Measurements from ENCODE around the gene ZNF569.

Gene ZNF569

DNA sequence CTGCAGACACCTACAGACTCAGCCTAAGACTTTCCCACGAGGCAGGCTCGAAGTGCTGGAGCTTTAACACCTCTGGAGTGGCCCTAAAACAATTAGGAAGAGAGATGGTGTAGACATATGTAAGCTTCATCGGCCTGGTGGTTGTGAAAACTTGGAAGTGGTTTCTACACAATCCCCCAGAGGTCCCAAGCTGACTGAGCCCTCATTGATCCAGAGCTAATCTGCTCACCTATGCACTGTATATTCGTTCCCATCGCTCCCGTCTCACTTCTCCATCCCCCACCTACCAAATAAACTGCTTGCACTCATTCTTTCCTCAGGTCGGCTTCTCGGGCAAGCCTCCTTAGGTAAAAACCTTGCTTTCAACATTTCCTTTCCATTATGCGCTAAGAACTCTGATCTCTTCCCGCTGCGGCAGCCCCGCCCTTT, 38.7 kb upstream of the ZNF569 start:
- TF ChIP-seq, protein P1, sequence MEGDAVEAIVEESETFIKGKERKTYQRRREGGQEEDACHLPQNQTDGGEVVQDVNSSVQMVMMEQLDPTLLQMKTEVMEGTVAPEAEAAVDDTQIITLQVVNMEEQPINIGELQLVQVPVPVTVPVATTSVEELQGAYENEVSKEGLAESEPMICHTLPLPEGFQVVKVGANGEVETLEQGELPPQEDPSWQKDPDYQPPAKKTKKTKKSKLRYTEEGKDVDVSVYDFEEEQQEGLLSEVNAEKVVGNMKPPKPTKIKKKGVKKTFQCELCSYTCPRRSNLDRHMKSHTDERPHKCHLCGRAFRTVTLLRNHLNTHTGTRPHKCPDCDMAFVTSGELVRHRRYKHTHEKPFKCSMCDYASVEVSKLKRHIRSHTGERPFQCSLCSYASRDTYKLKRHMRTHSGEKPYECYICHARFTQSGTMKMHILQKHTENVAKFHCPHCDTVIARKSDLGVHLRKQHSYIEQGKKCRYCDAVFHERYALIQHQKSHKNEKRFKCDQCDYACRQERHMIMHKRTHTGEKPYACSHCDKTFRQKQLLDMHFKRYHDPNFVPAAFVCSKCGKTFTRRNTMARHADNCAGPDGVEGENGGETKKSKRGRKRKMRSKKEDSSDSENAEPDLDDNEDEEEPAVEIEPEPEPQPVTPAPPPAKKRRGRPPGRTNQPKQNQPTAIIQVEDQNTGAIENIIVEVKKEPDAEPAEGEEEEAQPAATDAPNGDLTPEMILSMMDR (IDR thresholded peaks at IDR 0.05; ENCODE audit: control insufficient read depth, extremely low read depth, insufficient read depth), result no peak
- no peak for DNase-seq (ENCODE audit: low read depth)
- H3K4me3 ChIP-seq (ENCODE audit: low read depth, low read length), result peak overlapping the region; percentile 92

DNA sequence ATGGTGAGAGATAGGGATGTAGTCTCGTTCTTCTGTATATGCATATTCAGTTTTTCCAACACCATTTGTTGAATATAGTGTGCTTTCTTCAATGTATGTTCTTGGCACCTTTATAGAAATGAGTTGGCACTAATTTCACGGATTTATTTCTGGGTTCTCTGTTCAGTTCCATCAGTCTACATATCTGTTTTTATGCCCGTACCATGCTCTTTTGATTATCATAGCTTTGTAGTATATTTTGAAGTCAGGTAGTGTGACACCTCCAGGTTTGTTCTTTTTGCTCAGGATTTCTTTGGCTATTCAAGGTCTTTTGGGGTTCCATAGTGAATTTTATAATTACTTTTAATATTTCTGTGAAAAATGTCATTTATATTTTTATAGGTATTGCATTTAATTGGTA, 25.0 kb upstream of the ZNF569 start:
- DNase-seq (ENCODE audit: low read depth), result no peak
- H3K4me3 ChIP-seq (ENCODE audit: low read depth, low read length), result no peak overlapping the region
- TF ChIP-seq, protein P1 (IDR thresholded peaks at IDR 0.05; ENCODE audit: control insufficient read depth, extremely low read depth, insufficient read depth), result no peak

DNA sequence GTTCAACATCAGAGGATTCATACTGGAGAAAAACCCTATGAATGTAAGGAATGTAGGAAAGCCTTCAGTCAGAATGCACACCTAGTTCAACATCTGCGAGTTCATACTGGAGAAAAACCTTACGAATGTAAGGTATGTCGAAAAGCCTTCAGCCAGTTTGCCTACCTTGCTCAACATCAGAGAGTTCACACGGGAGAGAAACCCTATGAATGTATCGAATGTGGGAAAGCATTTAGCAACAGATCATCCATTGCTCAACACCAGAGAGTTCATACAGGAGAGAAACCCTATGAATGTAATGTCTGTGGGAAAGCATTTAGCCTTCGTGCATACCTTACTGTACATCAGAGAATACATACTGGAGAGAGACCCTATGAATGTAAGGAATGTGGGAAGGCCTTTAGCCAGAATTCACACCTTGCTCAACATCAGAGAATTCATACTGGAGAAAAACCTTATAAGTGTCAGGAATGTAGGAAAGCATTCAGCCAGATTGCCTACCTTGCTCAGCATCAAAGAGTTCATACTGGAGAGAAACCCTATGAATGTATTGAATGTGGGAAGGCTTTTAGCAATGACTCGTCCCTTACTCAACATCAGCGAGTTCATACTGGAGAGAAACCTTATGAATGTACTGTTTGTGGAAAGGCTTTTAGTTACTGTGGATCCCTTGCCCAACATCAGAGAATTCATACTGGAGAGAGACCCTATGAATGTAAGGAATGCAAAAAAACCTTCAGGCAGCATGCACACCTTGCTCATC, 17.3 kb upstream of the ZNF569 start:
- no peak overlapping the region for H3K4me3 ChIP-seq (ENCODE audit: low read depth, low read length)
- TF ChIP-seq, protein P1 (IDR thresholded peaks at IDR 0.05; ENCODE audit: control insufficient read depth, extremely low read depth, insufficient read depth), result no peak
- DNase-seq (ENCODE audit: low read depth), result no peak

DNA sequence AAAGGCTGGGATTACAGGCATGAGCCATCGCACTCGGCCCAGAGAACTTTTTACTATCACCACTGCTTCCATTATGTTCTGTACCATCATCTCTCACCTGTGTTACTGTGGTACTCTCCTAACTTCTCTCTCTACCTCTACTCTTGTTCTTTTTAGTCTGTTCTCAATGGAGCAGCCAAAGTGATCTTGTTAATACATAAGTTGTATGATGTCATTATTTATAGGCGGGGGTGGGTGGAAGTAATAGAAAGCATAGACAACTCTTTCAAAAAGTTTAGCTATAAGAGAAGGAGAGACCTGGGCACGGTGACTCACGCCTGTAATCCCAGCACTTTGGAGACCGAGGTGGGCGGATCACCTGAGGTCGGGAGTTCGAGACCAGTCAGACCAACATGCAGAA, 4.9 kb upstream of the ZNF569 start:
- TF ChIP-seq, protein P1 (IDR thresholded peaks at IDR 0.05; ENCODE audit: control insufficient read depth, extremely low read depth, insufficient read depth), result no peak
- no peak for DNase-seq (ENCODE audit: low read depth)
- H3K4me3 ChIP-seq (ENCODE audit: low read depth, low read length), result no peak overlapping the region

DNA sequence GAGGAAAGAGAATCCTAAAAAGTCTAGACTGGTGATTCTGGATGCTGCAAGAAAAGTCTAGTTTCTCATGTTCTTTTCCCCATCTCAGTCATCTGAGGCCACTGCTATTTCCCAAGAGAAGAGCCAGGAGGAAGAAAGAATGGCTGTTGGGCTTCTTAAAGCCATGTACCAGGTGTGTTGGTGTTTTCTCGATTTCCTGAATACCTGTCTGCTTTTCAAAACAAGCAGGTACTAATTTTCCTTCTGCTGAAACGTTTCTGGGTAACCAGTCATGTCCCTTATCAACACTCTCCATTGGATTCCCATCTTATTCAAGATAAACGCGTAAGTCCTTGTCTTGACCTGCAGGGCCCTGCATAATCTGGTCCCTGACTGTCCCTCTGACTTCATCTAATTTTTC, 3.0 kb upstream of the ZNF569 start:
- peak overlapping the region; percentile 93 for H3K4me3 ChIP-seq (ENCODE audit: low read depth, low read length)
- DNase-seq (ENCODE audit: low read depth), result no peak
- TF ChIP-seq, protein P1 (IDR thresholded peaks at IDR 0.05; ENCODE audit: control insufficient read depth, extremely low read depth, insufficient read depth), result no peak

DNA sequence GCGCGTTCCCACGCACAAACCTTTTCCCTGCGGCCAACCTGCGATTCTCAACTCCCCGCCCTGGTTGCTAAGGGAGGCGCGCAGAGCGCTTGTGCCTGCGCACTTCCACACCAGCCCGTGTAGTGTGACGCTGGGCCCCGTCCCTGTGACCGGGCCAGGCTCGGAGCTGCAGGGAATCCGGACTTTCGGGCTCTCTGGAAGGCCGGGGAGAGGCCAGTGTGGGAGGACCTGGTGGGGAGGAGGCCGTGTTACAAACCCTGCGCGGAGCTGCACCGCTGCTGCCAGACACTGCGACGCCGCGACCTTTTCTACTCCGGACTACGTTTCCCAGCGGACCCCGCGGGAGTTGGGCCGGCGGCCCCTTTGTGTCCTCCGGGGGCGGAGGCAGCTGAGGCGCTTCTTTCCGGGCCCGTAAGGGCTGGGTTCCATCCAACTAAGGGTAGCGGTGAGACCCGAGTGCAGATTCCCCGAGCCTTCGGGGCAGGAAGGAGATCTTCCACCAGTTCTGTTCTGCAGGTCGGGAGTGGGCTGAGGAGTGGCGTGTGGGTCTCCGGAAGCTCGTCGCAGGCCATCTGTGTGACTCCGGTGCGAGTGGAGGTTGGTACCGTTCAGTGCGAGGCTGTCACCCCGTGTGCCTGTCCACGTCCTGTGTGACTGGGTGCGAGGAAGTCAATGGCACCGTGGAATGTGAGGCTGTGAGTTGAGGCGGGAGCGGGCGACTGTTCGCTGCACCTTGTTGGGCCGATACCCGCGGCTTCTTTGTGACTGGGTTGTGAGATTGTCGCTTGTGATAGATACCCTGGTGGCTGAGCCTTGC, 1.9 kb upstream of the ZNF569 start, which contains the start of gene ZNF570:
TSS of gene ZNF570 (plus strand) at position 396 of the 817 bp plus-strand sequence. CDS start 999 bp downstream, outside the sequence.
- DNase-seq (ENCODE audit: low read depth), result peak; percentile 68
- peak within 1 kb of the TSS; percentile 93 for H3K4me3 ChIP-seq (ENCODE audit: low read depth, low read length)

More for the DNA sequence above, 1.9 kb upstream of the ZNF569 start, which contains the start of gene ZNF570:
- TF ChIP-seq, protein P1 (IDR thresholded peaks at IDR 0.05; ENCODE audit: control insufficient read depth, extremely low read depth, insufficient read depth), result no peak
